GM21526 (cell line): ENCODE data around the gene PSD2.

Experiments used
- ATAC-seq: cut with Tn5 transposase; IDR thresholded peaks from one replicate; pipeline ENCODE4 v1.9.1; 2021; ENCODE audit warnings: moderate library complexity; ENCODE audit not compliant: unreplicated experiment, low FRiP score

Gene PSD2

GRCh38 chr5:139852696-139853095 is 57.1 kb downstream of the PSD2 start:
- no peak for ATAC-seq

- ATAC-seq = no peak
Observed at GRCh38 chr5:139854029-139854605, 58.5 kb downstream of the PSD2 start.

GRCh38 chr5:139854953-139855352 is 59.3 kb downstream of the PSD2 start:
- ATAC-seq = no peak

- no peak for ATAC-seq
Observed at GRCh38 chr5:139855451-139855850, 59.8 kb downstream of the PSD2 start.

GRCh38 chr5:139855946-139856540 is 60.4 kb downstream of the PSD2 start:
- no peak for ATAC-seq

GRCh38 chr5:139856714-139857113 is 61.1 kb downstream of the PSD2 start:
- ATAC-seq = no peak

- ATAC-seq = no peak
Observed at GRCh38 chr5:139859013-139859412, 63.4 kb downstream of the PSD2 start.

- ATAC-seq = no peak
Observed at GRCh38 chr5:139861021-139861888, 65.6 kb downstream of the PSD2 start.

GRCh38 chr5:139861889-139862207 is 66.2 kb downstream of the PSD2 start:
- ATAC-seq = no peak

- ATAC-seq = peak; percentile 49
Observed at GRCh38 chr5:139862313-139862712, 66.7 kb downstream of the PSD2 start.

GRCh38 chr5:139862803-139863202 is 67.2 kb downstream of the PSD2 start:
- no peak for ATAC-seq

- no peak for ATAC-seq
Observed at GRCh38 chr5:139863361-139863760, 67.8 kb downstream of the PSD2 start.

- peak; percentile 51 for ATAC-seq
Observed at GRCh38 chr5:139863855-139864558, 68.4 kb downstream of the PSD2 start.

GRCh38 chr5:139864716-139865483 is 69.3 kb downstream of the PSD2 start:
- ATAC-seq = no peak

- ATAC-seq = no peak
Observed at GRCh38 chr5:139867109-139867508, 71.5 kb downstream of the PSD2 start.

- no peak for ATAC-seq
Observed at GRCh38 chr5:139867581-139867980, 72.0 kb downstream of the PSD2 start.

- no peak for ATAC-seq
Observed at GRCh38 chr5:139869042-139869790, 73.6 kb downstream of the PSD2 start.

GRCh38 chr5:139870677-139871076 is 75.1 kb downstream of the PSD2 start:
- ATAC-seq = no peak

GRCh38 chr5:139871614-139872013 is 76.0 kb downstream of the PSD2 start:
- no peak for ATAC-seq
